ENCODE results near the gene METTL16. TPM values are rescaled to one million over a fixed set of nuclear protein-coding genes. Genes with fewer than 3 reads are reported as not detected.
A peak's percentile ranks its signal among the peaks of the same experiment; 100 is the strongest.

METTL16 gene
- total and polyA plus RNA-seq, 2 of the 8 experiments (the other 6 are each of a cell fraction or from before 2014, with no cell fraction given) = 22.8 to 59.4 TPM

- H3K27ac ChIP-seq (ENCODE audit: low read depth, low read length) = peak overlapping the region; percentile 96
- CTCF ChIA-PET (ENCODE audit: partially characterized antibody) = interaction anchor here (0.6 to 8.8 kb wide), 6 partner anchors 12 to 22 kb away, joined by 4 to 80 read pairs (median 6); no protein-coding TSS in a partner anchor
- H2AFZ ChIP-seq (ENCODE audit: low read length) = no peak overlapping the region
- H2BK5ac ChIP-seq (ENCODE audit: low read depth, low read length) = peak overlapping the region; percentile 96
- H3K9me3 ChIP-seq (ENCODE audit: insufficient read depth in 2 of 2, low read depth in 1 of 2, low read length in 1 of 2) = no peaks in the 10 kb centered on the region
- H3K27me3 ChIP-seq (replicated peaks in 1 of 4; ENCODE audit: control insufficient read depth in 3 of 4, extremely low read depth in 1 of 4, insufficient read depth in 3 of 4, low read length in 3 of 4) = peaks cover 0 to 2% (median 0%) of the 10 kb centered on the region in 4 experiments; a peak in 2 of 7 replicates
- peak overlapping the region; percentile 63 to 95 (median 88) for H3K9ac ChIP-seq (replicated peaks in 1 of 4; ENCODE audit: extremely low read depth in 1 of 4, low read depth in 3 of 4, low read length in 3 of 4)
- H3K79me1 ChIP-seq (ENCODE audit: low read depth, low read length) = peaks cover 24% of the 10 kb centered on the region
- peak overlapping the region; percentile 24 for H3K56ac ChIP-seq (replicated peaks; ENCODE audit: insufficient read length, low read depth, low read length)
- no peak overlapping the region for H3K23ac ChIP-seq (ENCODE audit: insufficient read length)
- H4K5ac ChIP-seq (ENCODE audit: insufficient read length, low read depth, low read length) = peak overlapping the region; percentile 35
- H3K14ac ChIP-seq (ENCODE audit: insufficient read length) = no peak overlapping the region
- H3K4me1 ChIP-seq (replicated peaks in 1 of 4; ENCODE audit: control insufficient read depth in 3 of 4, insufficient read depth in 4 of 4, low read length in 3 of 4) = peaks cover 11 to 38% (median 27%) of the 10 kb centered on the region in 4 experiments
- peak overlapping the region; percentile 51 for H4K91ac ChIP-seq (replicated peaks; ENCODE audit: insufficient read length, low read length)
- H2BK20ac ChIP-seq (ENCODE audit: low read length) = no peak overlapping the region
- no peaks in the 10 kb centered on the region for H3K36me3 ChIP-seq (ENCODE audit: control insufficient read depth in 2 of 4, insufficient read depth in 4 of 4, low read length in 3 of 4)
- H3K4me2 ChIP-seq (ENCODE audit: insufficient read depth in 1 of 2, low read depth in 2 of 2, low read length in 2 of 2) = peak overlapping the region; percentile 94 to 98
- H3K18ac ChIP-seq (ENCODE audit: extremely low read depth, low read length) = peak overlapping the region; percentile 32; the same call in 1 of the 2 replicates
- H2BK15ac ChIP-seq (ENCODE audit: low read length) = no peak overlapping the region
- DNase-seq (ENCODE audit: low read depth in 1 of 2, low spot score in 2 of 2) (peak; percentile 82 to 95), FAIRE-seq (no peak)
- no peak overlapping the region for H2AK5ac ChIP-seq (ENCODE audit: low read depth, low read length)
- peak overlapping the region; percentile 84 to 96 (median 86) for H3K4me3 ChIP-seq (ENCODE audit: extremely low read depth in 1 of 4, insufficient read depth in 2 of 4, low read depth in 3 of 4, low read length in 4 of 4)
- H3K23me2 ChIP-seq (ENCODE audit: low read depth, low read length) = peaks cover 22% of the 10 kb centered on the region
- POLR2A ChIA-PET (ENCODE audit: partially characterized antibody) = interaction anchor here (0.7 to 8.8 kb wide), 14 partner anchors 13 to 683 kb away, joined by 3 to 193 read pairs (median 4); partner anchors contain the start of genes METTL16 and TSR1
- no peak overlapping the region for H2BK120ac ChIP-seq (replicated peaks; ENCODE audit: low read depth, low read length)
- peaks cover 8 to 16% of the 10 kb centered on the region in 2 experiments for H4K20me1 ChIP-seq (replicated peaks in 1 of 2; ENCODE audit: control insufficient read depth in 1 of 2, insufficient read depth in 2 of 2, low read length in 2 of 2)
- peak overlapping the region; percentile 99 for H2BK12ac ChIP-seq (ENCODE audit: low read depth, low read length)
- peaks cover 0 to 35% of the 10 kb centered on the region in 2 experiments; a peak in 2 of 4 replicates for H3K79me2 ChIP-seq (ENCODE audit: control insufficient read depth in 1 of 2, insufficient read depth in 2 of 2, low read length in 2 of 2)
- peak overlapping the region; percentile 80 for H3K4ac ChIP-seq (replicated peaks; ENCODE audit: insufficient read length, low read depth, low read length)
- WGBS, 2 experiments (ENCODE audit: extremely low coverage in 1 of 2, insufficient coverage in 1 of 2, insufficient read length in 1 of 2, insufficient replicate concordance in 2 of 2, low coverage in 1 of 2, low lambda C conversion rate in 2 of 2, missing lambda C conversion rate in 1 of 2) = 1% methylated on average over 53 of the region's 82 CpGs; no CpG with 5 or more reads in 1 of the 2 experiments
- H4K8ac ChIP-seq (ENCODE audit: extremely low read depth, insufficient read depth, low read length) = peak overlapping the region; percentile 96
- TF ChIP-seq HDAC6 (IDR thresholded peaks at IDR 0.05; ENCODE audit: low read depth, low read length) = no peak
- TF ChIP-seq SAP30 (IDR thresholded peaks at IDR 0.05; ENCODE audit: insufficient read depth, insufficient replicate concordance, low read length) = no peak
- no peak for TF ChIP-seq RXRA (IDR thresholded peaks at IDR 0.05; ENCODE audit: insufficient read depth, low read depth, low read length)
- TF ChIP-seq USF2 (IDR thresholded peaks at IDR 0.05; ENCODE audit: low read length) = peak; percentile 69
- TF ChIP-seq RNF2 (IDR thresholded peaks at IDR 0.05; ENCODE audit: borderline replicate concordance, low read depth, low read length, missing control alignments, poor library complexity, severe bottlenecking) = no peak
- no peak for TF ChIP-seq RBBP5 (IDR thresholded peaks at IDR 0.05; ENCODE audit: borderline replicate concordance, low read depth, low read length)
- no peak for TF ChIP-seq YY1 (IDR thresholded peaks at IDR 0.05; ENCODE audit: low read depth, low read length)
- TF ChIP-seq CTBP2 (IDR thresholded peaks at IDR 0.05; ENCODE audit: borderline replicate concordance, insufficient read depth, insufficient read length, low read length) = peak; percentile 11
These were observed 111.9 kb downstream of the METTL16 start for GRCh38 chr17:2399572-2400473.
